HepG2 (cell line): ENCODE measurements around the gene SRXN1. TPM values are rescaled to one million over a fixed set of nuclear protein-coding genes. Genes with fewer than 3 reads are reported as not detected.

Experiments used
- ATF4 ChIP-seq, 2 experiments: fragments of 450-650 bp in 1 of 2; sonication (generic) in 1 of 2; formaldehyde crosslinking; IDR thresholded peaks; 2 replicates each; pipeline versions ENCODE4 v1.5.0 to v1.8.0; 2020 to 2022; ENCODE audit warnings: mild to moderate bottlenecking in 1 of 2, missing genetic modification reagents in 1 of 2
- CCAR2 ChIP-seq: fragments of 200-400 bp; formaldehyde crosslinking; optimal IDR thresholded peaks from 2 replicates; pipeline ENCODE3; 2018; ENCODE audit warnings: low read depth, mild to moderate bottlenecking, low read length, moderate library complexity
- FOXA1 ChIP-seq, 2 experiments: fragments of 450-650 bp in 1 of 2; sonication (generic) in 1 of 2; formaldehyde crosslinking in 1 of 2; IDR thresholded peaks; 2 replicates each; pipeline versions ENCODE4 v1.4.0 to v1.6.1; 2016 to 2020; ENCODE audit warnings: missing genetic modification reagents in 1 of 2
- HMGXB4 ChIP-seq, 2 experiments: sonication (generic) in 1 of 2; formaldehyde crosslinking in 1 of 2; IDR thresholded peaks; 2 replicates each; pipeline versions ENCODE4 v1.4.0 to v1.6.1; 2018 to 2020; ENCODE audit warnings: missing genetic modification reagents in 2 of 2, borderline replicate concordance in 1 of 2, low read depth in 1 of 2, mild to moderate bottlenecking in 1 of 2, missing biosample characterization in 1 of 2
- MAX ChIP-seq: IDR thresholded peaks from 2 replicates; pipeline ENCODE4 v1.6.1; 2012; ENCODE audit warnings: inconsistent platforms
- NR0B2 ChIP-seq: sonication (generic); formaldehyde crosslinking; IDR thresholded peaks from 2 replicates; pipeline ENCODE4 v1.4.0; 2020; ENCODE audit warnings: mild to moderate bottlenecking, missing genetic modification reagents
- SMARCC2 ChIP-seq: fragments of 450-650 bp; IDR thresholded peaks from 2 replicates; pipeline ENCODE4 v1.6.1; 2017; ENCODE audit warnings: antibody characterized with exemption, mild to moderate bottlenecking
- TCF7 ChIP-seq: sonication (generic); IDR thresholded peaks from 2 replicates; pipeline ENCODE4 v1.6.1; 2016; ENCODE audit warnings: antibody characterized with exemption, low read depth
- ZBTB4 ChIP-seq: sonication (generic); formaldehyde crosslinking; IDR thresholded peaks from 2 replicates; pipeline ENCODE4 v1.4.0; 2020; ENCODE audit warnings: missing genetic modification reagents, mild to moderate bottlenecking, borderline replicate concordance
- ZBTB7B ChIP-seq: sonication (generic); formaldehyde crosslinking; IDR thresholded peaks from 2 replicates; pipeline ENCODE4 v1.4.0; 2020; ENCODE audit warnings: missing genetic modification reagents
- ZFP36L1 ChIP-seq: sonication (generic); formaldehyde crosslinking; IDR thresholded peaks from 2 replicates; pipeline ENCODE4 v1.8.0; 2022; ENCODE audit warnings: mild to moderate bottlenecking, missing genetic modification reagents, moderate library complexity
- ZNF335 ChIP-seq: sonication (generic); formaldehyde crosslinking; IDR thresholded peaks from 2 replicates; pipeline ENCODE4 v1.4.0; 2020; ENCODE audit warnings: missing genetic modification reagents
- ZNF33B ChIP-seq: sonication (generic); formaldehyde crosslinking; IDR thresholded peaks from 2 replicates; pipeline ENCODE4 v1.5.1; 2020; ENCODE audit warnings: mild to moderate bottlenecking, missing genetic modification reagents
- ZNF576 ChIP-seq: sonication (generic); formaldehyde crosslinking; IDR thresholded peaks from 2 replicates; pipeline ENCODE4 v1.4.0; 2020; ENCODE audit warnings: mild to moderate bottlenecking, missing genetic modification reagents
- ZNF709 ChIP-seq: sonication (generic); formaldehyde crosslinking; IDR thresholded peaks from 2 replicates; pipeline ENCODE4 v1.5.0; 2020; ENCODE audit warnings: mild to moderate bottlenecking, missing genetic modification reagents
- ZNF710 ChIP-seq: sonication (generic); formaldehyde crosslinking; IDR thresholded peaks from 2 replicates; pipeline ENCODE4 v1.5.0; 2020; ENCODE audit warnings: mild to moderate bottlenecking, missing genetic modification reagents, borderline replicate concordance
- ZNF749 ChIP-seq: sonication (generic); formaldehyde crosslinking; IDR thresholded peaks from 2 replicates; pipeline ENCODE4 v1.8.0; 2022; ENCODE audit warnings: mild to moderate bottlenecking, missing genetic modification reagents, moderate library complexity, borderline replicate concordance
- ZSCAN21 ChIP-seq: sonication (generic); formaldehyde crosslinking; IDR thresholded peaks from 2 replicates; pipeline ENCODE4 v1.8.0; 2022; ENCODE audit warnings: mild to moderate bottlenecking, missing genetic modification reagents, moderate library complexity, borderline replicate concordance
- polyA plus RNA-seq, 8 experiments: library from polyadenylated mRNA; depleted of rRNA in 3 of 8; stranded (reverse) in 7 of 8; unstranded in 1 of 8; fragments of >200 nt; fragmentation: Illumina TruSeq in 4 of 8; extraction: Trizol in 4 of 8; gene quantifications; 2 replicates each; pipeline versions ENCODE4 v1.2.1 to v1.2.3, GENCODE V29; 2011 to 2016; ENCODE audit warnings: low read depth in 4 of 8, missing spikeins in 1 of 8, mixed read lengths in 1 of 8; ENCODE audit not compliant: insufficient read depth in 1 of 8
- total RNA-seq, 5 experiments: library from RNA; depleted of rRNA; stranded (reverse); fragments of >200 nt; fragmentation: Illumina TruSeq; extraction: Trizol; gene quantifications; 2 replicates each; pipeline ENCODE4 v1.2.3, GENCODE V29; 2016; ENCODE audit warnings: low read depth in 1 of 5

The SRXN1 gene
- total and polyA plus RNA-seq, 2 of the 13 experiments (the other 11 are each of a cell fraction or from before 2014, with no cell fraction given), result 29.9 to 87.7 TPM

- 0 out of 4 replicates have a peak, but pooled peaks of 1 of the 2 experiments have one; percentile 24 for TF ChIP-seq ATF4 (CRISPR knock-in tag; IDR thresholded peaks at IDR 0.05)
- peak; percentile 85 for TF ChIP-seq MAX
- TF ChIP-seq ZNF335, result no peak
- TF ChIP-seq SMARCC2, result no peak
- TF ChIP-seq NR0B2 (CRISPR knock-in tag), result peak; percentile 94
- 0 out of 2 replicates have a peak, but pooled peaks have one; percentile 44 for TF ChIP-seq ZNF576 (CRISPR knock-in tag)
- no peak; the same call in 1 of the 2 replicates for TF ChIP-seq TCF7
- peak; percentile 64; the same call in 1 of the 2 replicates for TF ChIP-seq ZSCAN21 (CRISPR knock-in tag)
- TF ChIP-seq ZNF709 (CRISPR knock-in tag), result peak; percentile 67; the same call in 1 of the 2 replicates
- no peak for TF ChIP-seq ZFP36L1 (CRISPR knock-in tag)
- TF ChIP-seq ZBTB7B (CRISPR knock-in tag), result peak; percentile 96
- peak; percentile 96 to 97 for TF ChIP-seq HMGXB4 (CRISPR knock-in tag; IDR thresholded peaks at IDR 0.05; ENCODE audit: borderline replicate concordance in 1 of 2, low read depth in 1 of 2)
- no peak for TF ChIP-seq FOXA1 (IDR thresholded peaks at IDR 0.05)
- TF ChIP-seq FOXA1 (CRISPR knock-in tag; IDR thresholded peaks at IDR 0.05), result no peak
- TF ChIP-seq ZBTB4, result no peak
- TF ChIP-seq ZNF33B (CRISPR knock-in tag), result peak; percentile 81; the same call in 1 of the 2 replicates
- peak; percentile 90 for TF ChIP-seq ZNF710 (CRISPR knock-in tag)
- TF ChIP-seq CCAR2, result peak; percentile 90
- no peak; the same call in 1 of the 2 replicates for TF ChIP-seq ZNF749
These were observed 7.5 kb downstream of the SRXN1 start (continued) for GRCh38 chr20:645318-646106.
